SK-N-DZ (cell line): ENCODE results near the gene KDELR3. TPM values are rescaled to one million over a fixed set of nuclear protein-coding genes. Genes with fewer than 3 reads are reported as not detected.

Experiments used
- DNase-seq: peaks from one replicate; pipeline ENCODE4 v3.0.0-alpha.2; 2015; ENCODE audit warnings: low spot score
- polyA plus RNA-seq, 2 experiments: library from polyadenylated mRNA; depleted of rRNA; stranded (reverse); fragments of >200 nt; gene quantifications; 2 replicates each; pipeline ENCODE4 v1.2.3, GENCODE V29; 2014

KDELR3 gene
- polyA plus RNA-seq (2014; cell fraction: cytosol; rRNA removed), result 0.34 and 2.2 TPM in 2 replicates
- not detected in 2 replicates for polyA plus RNA-seq (2014; cell fraction: nucleus; rRNA removed)

DNA sequence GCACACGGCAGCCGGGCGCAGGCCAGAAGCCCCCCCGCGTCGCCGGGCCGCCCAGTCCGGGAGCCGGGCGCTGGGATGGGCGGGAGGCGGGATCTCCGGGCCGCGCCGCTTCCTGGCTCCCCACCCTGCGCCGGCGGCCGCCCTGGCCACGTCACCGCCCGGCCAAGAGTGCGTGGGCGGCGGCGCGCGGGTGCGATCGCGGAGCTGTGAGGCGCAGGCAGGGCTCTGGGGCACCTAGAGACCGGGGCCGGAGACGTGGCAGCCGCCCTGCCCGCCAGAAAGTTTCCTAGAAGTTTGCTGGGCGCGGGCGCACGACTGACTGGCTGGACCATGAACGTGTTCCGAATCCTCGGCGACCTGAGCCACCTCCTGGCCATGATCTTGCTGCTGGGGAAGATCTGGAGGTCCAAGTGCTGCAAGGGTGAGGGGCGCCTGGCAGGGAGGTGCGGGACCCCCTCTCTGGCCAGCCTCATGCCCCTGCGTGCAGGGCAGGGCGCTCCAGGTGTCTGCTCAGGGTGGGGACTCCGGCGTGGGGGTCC lies at the start of gene KDELR3:
TSS of gene KDELR3 (plus strand) at position 193 of the 539 bp plus-strand sequence. CDS start at position 331, 138 bp downstream.
- no peak for DNase-seq

- DNase-seq, result no peak
These were observed 49.3 kb upstream of the KDELR3 start for GRCh38 chr22:38418589-38418988.

DNA sequence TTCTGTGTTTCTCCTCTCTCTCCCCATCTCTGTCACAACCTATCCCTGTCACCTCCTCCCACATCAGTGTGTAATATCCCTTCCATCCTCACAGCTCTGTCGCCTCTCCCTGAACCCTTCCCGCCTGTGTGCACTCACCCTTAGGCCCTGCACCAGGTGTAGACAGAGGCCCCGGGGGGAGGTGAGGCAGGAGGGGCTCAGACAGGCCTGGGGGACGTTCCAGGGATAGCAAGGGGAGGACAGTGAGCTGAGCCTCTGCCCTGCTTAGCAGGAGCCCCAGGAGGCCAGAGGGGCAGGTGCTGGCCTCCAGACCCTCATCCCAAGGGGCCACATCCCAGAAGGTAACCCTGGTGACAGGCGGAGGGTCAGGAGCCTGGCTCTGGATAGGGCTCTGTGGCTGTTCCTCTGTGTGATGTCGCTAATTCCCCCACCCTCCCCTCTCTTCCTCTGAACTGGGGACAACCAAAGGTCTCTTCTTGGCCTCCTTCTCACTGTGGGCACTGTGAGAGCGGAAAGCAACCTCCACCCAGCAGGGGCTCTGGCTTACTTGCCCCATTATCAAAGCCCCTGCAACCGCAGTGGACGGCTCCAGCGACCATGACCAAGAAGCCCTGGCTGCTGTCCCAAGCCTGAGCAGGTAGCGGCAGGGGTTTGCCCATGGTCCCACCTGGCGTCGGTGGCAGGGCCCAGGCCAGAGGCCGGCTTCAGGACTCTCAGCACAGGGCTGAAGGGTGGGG lies 48.6 kb upstream of the KDELR3 start:
- no peak for DNase-seq

GRCh38 chr22:38419858-38420160 lies 48.1 kb upstream of the KDELR3 start:
- DNase-seq, result no peak

DNA sequence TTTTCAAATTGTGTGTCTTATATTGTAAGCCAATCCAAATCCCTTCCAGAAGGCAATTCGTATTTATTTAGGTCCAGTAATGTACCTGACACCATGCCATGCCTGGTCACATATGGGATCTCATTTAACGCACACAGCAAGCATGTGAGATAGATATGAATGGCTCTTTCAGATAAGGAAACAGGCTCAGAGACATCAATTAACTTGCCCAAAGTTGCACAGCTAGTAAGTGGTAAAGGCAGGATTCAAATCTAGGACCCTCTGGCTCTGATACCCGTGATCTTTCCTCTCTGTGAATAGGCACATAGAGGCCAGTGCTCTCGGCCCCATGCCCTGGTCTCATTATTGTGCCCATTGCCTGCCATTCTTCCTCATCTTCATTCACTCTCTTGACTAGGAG lies 47.2 kb upstream of the KDELR3 start:
- DNase-seq, result no peak

- DNase-seq, result no peak
These were observed 45.0 kb upstream of the KDELR3 start for GRCh38 chr22:38422611-38423511.

DNA sequence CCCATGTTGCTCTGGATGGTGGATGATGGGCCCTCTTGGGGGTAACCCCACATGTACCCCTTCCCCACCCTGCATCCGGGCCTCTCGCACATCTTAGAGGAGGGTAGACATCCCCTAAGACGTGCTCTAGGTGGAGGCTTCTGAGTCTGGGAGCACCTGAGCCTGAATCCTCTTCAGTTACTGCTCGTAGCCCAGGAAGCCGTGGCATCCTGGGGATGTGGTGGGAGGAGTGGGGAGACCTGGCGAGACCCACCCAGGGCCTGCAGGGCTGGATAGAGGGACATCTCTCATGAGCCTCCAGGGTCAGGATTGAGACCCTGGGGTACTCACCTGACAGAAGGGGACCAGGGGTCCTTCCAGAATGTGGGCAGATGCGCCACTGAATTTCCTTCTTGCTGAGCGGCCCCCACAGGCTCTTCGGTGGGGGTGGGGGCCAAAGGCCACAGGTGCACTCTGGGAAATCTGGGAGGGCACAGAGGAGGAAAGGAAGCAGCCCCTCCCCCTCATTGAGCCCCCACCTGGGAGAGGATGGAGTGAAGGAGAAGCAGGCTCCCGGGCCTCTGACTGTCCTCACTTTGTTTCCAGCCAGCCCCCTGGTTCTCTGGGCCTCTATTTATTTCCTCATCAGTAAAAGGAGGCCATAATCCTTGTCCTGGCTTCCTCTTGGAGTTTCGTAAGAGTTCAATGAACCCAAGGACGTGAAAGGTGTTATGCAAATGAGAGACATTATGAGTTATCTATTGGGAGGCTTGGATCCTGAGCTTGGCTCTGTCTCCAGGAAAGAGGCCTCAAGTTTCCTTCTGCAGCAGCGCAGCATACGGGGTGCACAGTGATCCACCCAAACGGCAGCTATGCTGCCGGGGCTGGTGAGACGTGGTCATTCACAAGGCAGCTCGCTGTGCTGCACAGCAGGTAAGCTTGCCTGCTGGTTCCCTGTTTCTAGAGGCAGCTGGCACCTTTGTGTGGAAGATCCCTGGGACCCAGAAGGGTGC lies 44.1 kb upstream of the KDELR3 start:
- no peak for DNase-seq

- DNase-seq, result no peak
These were observed 43.3 kb upstream of the KDELR3 start for GRCh38 chr22:38424525-38425080.

DNA sequence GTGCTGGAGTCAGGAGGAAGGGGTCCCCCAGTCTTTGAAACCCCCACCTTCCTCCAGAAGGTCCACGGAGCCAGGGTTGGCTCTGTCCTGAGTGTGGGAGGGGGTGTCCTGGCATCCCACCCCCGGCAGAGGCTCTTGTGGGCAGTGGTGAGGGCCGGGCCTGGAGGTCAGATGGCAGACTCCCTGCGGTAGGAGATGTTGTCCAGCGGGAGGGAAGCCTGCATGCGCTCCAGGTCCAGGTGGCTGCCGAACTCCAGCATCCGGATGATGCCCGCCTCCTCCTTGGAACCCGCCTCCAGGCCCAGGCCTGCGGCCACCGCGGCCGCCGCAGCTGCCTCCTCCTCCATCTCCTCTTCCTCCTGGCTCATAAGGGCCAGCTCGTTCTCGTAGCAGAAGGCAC lies 41.3 kb upstream of the KDELR3 start:
- no peak for DNase-seq

GRCh38 chr22:38427465-38427864 lies 40.4 kb upstream of the KDELR3 start:
- no peak for DNase-seq

GRCh38 chr22:38427940-38428339 lies 40.0 kb upstream of the KDELR3 start:
- DNase-seq, result no peak

DNA sequence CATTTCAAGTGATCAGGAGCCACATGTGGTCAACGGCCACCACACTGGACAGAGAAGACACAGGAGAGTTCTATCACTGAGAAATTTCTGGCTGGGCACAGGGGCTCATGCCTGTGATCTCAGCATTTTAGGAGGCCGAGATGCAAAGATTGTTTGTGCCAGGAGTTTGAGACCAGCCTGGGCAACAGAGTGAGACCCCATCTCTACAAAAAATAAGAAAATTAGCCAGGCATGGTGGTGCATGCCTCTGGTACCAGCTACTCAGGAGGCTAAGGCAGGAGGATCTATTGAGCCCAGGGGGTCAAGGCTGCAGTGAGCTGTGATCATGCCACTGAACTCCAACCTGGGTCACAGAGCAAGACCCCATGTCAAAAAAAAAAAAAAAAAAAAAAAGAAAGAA lies 39.2 kb upstream of the KDELR3 start:
- no peak for DNase-seq

DNA sequence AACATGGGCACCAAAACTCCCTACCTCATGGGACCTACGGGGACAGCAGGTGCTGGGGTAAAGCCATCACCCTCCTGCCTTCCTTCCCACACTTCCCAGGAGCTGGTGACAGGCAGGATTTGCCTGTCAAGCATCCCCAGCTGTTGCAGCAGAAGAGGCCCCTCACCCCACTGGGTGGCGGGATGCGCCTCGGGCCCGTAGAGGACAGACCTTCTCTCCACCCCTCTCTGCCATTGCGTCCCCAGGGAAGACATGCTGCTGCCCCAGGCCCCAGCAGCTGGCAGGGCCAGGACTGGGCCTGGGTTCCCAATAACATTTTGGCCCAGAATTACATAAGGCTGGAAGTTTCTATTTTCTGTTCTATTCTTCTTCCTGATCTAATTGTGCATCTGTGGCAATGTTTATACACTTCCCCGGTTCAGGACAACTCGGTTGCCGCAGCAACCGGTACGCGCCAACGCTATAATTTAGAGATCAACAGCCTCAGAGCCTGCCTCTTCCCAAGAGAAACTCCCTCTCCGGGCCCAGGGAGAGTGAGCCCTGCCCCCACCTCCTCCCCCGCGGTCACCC lies 38.3 kb upstream of the KDELR3 start:
- DNase-seq, result no peak

DNA sequence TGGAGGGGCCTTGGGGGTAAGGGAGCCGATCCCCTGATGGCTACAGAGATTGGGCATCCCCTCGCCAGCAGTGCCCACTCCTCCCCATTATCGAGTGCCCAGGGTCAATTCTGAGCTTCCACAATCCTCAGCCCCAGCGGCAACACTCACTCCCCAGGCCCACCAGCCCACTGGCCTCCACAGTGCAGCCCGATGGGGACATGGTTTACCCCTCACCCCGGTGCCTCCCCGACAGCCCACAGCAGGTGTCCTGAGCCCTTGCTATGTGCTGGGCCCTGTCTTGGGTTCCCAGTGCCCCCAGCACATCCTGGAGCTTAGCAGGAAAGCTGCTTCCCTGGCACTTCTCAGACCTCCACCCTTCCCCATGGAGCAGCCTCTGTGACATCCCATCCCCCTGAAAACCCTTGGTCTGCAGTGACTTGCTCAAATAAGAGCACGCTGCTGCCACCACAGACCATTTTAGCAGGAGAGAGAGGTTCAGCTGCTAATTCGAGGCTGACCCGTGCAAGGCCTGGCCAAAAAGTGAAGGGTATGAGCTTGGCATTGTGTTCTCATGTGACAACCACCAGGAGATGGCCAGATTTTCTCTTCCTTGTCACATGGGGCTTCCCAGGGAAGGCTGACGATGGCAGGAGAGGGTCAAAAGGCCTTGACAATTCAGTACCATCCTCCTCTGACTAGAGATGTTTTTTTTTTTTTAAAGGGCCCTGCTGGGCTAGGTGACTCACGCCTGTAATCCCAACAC lies 36.5 kb upstream of the KDELR3 start:
- no peak for DNase-seq

DNA sequence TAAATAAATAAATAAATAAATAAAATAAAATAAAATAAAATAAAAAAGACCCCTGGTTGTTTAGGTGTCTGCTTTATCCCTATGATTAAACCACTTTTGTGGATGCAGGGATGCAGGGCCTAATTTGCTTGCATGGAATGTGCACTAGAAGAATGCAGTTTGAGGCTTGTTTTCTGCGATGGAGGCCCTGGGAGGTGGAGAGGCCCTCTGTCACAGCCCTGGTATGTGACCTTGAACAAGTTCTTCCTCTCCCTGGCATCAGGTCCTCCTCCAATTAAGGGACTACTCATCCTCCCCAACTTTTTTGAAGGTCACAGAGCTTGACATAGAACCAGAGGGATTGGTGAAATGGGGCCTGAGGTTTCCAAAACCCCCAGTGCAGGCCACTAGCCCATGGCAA lies 35.6 kb upstream of the KDELR3 start:
- DNase-seq, result no peak

DNA sequence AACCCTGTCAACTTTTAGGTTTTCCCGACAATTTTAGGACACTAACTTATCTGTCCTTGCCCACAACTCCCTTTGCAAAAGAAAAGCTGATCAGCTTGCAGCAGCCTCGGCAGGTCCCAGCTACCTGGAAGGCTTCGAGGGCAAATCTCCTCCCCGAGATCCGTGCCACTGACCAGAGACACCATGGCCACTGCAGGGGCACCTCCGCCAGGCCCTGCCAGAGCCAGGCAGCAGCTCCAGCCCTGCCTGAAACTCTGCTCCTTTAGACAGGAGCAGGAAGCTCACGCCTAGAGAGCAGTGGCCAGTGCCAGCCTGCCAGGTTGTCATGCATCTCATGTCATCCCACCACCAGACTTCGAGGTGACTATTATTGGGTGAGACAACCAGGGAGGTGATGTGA lies 34.0 kb upstream of the KDELR3 start:
- DNase-seq, result no peak

- DNase-seq, result no peak
These were observed 32.9 kb upstream of the KDELR3 start for GRCh38 chr22:38435010-38435409.

DNA sequence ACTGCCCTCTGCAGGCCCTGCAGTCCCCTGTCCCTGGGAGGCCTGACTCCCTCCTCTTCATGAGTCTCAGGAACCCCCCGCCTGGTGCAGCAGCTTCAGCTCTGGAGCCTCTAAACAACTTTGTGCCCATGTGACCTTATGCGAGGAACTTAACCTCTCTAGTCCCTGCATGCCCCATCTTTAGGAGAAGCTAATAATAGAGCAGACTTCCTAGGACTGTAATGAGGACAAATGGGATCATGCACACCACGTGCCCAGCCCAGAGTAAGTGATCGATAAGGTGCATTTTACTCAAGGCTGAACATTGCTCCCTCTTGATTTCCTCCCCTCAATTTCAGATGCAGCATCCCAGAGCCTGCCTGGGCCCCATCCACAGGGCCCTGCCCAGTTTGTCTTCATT lies 31.9 kb upstream of the KDELR3 start:
- DNase-seq, result no peak

DNA sequence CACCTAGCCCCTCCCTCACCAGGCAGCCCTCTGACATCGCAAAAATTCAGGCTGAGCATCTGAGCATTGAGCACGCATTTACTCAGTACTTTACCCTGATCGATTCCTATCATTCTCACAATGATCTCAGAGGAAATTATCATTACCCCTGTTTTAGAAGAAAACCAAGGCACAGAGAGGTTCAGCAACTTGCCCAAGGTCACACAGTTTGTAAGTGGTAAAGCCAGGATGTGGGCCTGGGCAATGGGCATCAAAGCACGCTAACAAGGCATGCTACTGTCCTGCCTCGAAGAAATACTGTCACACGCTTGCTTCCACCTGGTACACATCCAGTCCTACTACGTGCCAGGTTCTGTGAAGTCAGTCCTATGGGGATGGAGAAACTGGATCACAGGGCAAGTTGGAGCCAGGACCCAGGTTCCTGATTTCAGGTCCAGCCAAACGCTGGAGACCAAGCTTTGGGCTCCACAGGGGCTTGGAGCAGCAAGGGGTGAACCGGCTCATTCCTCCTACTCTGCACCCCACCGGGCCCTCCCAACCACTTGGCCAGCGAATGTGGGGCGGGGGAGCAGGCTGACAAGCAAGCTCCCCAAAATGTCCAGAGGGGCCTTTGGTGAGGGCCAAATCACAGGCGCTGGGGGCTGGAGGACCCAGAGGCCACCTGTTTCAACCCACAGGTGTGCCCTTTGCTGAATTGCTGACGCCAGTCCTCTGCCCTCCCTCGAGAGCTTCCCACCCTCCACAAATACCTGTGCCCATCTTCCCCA lies 31.1 kb upstream of the KDELR3 start:
- DNase-seq, result no peak
